Astrocyte of the spinal cord (primary cell): ENCODE measurements around the gene ZNF428.

Experiments used
- DNase-seq: peaks from one replicate; pipeline ENCODE4 v3.0.0; 2011; ENCODE audit warnings: low read depth, low spot score
- H3K4me3 ChIP-seq: 2 replicates; pipeline ENCODE4 v1.5.1; 2011; ENCODE audit warnings: low read depth, mild to moderate bottlenecking, low read length, moderate library complexity
- in situ Hi-C: cut with HindIII; loops from 2 replicates; pipeline ENCODE4 v1.10.0; 2017; ENCODE audit warnings: low sequenced_read_pairs
- TF ChIP-seq, protein P1 (sequence below): IDR thresholded peaks from 2 replicates; pipeline ENCODE4 v1.5.1; 2012; ENCODE audit warnings: low read depth, mild to moderate bottlenecking, low read length, inconsistent platforms

The ZNF428 gene

DNA sequence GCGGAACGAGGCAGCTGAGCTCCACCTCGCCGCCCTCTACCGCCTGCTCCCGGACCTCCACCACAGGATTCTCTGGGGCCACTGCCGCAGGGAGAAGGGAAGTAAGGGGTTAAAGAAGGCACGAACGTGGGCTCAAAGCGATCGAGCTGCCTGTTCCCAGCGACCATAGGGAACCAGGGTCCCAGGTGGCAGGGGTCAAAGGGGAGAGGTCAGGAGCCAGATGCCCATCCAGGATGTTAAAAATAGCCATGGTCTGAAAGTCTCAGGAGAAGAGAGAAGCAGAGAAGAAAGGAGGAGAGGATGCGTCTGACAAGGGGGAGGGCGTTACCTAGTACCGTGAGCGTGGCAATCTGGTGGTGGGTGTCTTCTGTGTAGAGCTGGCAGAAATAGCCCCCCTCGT is 7.4 kb upstream of the ZNF428 start:
- in situ Hi-C loops: no loop called here
- TF ChIP-seq, protein P1, sequence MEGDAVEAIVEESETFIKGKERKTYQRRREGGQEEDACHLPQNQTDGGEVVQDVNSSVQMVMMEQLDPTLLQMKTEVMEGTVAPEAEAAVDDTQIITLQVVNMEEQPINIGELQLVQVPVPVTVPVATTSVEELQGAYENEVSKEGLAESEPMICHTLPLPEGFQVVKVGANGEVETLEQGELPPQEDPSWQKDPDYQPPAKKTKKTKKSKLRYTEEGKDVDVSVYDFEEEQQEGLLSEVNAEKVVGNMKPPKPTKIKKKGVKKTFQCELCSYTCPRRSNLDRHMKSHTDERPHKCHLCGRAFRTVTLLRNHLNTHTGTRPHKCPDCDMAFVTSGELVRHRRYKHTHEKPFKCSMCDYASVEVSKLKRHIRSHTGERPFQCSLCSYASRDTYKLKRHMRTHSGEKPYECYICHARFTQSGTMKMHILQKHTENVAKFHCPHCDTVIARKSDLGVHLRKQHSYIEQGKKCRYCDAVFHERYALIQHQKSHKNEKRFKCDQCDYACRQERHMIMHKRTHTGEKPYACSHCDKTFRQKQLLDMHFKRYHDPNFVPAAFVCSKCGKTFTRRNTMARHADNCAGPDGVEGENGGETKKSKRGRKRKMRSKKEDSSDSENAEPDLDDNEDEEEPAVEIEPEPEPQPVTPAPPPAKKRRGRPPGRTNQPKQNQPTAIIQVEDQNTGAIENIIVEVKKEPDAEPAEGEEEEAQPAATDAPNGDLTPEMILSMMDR: no peak
- no peak overlapping the region for H3K4me3 ChIP-seq
- no peak for DNase-seq

GRCh38 chr19:43625918-43626579 is 6.6 kb upstream of the ZNF428 start:
- no peak for DNase-seq
- in situ Hi-C loops: no loop called here
- TF ChIP-seq, protein P1: no peak
- H3K4me3 ChIP-seq: no peak overlapping the region

DNA sequence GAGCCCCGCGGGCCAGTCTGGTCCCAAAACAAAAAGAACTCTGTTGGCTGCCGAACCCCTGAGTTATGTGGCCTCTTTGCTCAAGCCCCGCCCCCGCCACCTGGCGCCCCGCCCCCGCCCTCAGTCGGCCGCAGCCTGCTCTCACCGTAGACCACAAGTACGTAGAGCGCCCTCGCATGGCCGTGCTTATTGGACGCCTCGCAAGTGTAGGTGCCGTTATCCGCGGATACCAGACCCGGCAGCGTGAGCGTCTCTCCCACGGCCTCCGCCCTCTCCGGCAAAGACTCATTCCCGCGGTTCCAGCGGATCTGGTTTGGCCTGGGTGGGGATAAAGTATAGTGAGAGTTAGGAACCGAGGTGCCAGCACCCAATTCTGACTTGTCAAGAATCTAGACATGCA is 5.5 kb upstream of the ZNF428 start:
- in situ Hi-C loops: no loop called here
- TF ChIP-seq, protein P1: no peak
- no peak for DNase-seq
- no peak overlapping the region for H3K4me3 ChIP-seq

- TF ChIP-seq, protein P1: no peak
- H3K4me3 ChIP-seq: no peak overlapping the region
- DNase-seq: no peak
- in situ Hi-C loops: no loop called here
Observed at GRCh38 chr19:43623889-43624670, 4.7 kb upstream of the ZNF428 start.

- TF ChIP-seq, protein P1: no peak
- in situ Hi-C loops: no loop called here
- no peak for DNase-seq
- no peak overlapping the region for H3K4me3 ChIP-seq
Observed at GRCh38 chr19:43622956-43623355, 3.5 kb upstream of the ZNF428 start.

DNA sequence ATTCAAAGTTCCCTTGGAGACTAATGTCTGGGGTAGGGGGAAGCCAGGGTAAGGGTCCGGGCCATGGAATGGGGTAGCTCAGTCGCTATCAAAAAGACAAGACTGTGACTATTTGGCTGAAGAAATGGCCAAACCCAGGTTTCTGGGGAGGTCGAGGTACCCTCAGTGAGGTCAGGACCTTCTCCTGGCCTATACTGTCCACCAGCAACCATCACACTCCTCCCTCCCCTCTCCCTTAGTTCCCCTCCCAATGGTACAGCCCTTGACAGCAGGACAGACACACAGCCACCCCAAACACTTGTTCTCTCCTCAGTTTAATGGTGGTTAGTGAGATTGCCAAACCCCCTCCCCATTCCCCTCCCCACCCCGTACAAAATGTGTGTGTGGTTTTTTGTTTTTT is 2.6 kb upstream of the ZNF428 start:
- H3K4me3 ChIP-seq: no peak overlapping the region
- no peak for DNase-seq
- TF ChIP-seq, protein P1: no peak
- in situ Hi-C loops: no loop called here
